Body of pancreas (tissue), 4 donors: ENCODE results near the gene ABTB1. TPM values are rescaled to one million over a fixed set of nuclear protein-coding genes. Genes with fewer than 3 reads are reported as not detected.

ENCODE experiments used
- ATAC-seq: fragments of 150-250 bp; one replicate; pipeline ENCODE4 v1.9.1; 2016
- DNase-seq, 4 donors: peaks; one replicate each; pipeline ENCODE4 v3.0.0-alpha.2; 2019
- H3K27ac ChIP-seq, 4 donors: fragments of 200-600 bp; sonication (generic); 1 replicate in 3 of 4; 2 replicates in 1 of 4; pipeline versions ENCODE4 v1.5.1 to v1.6.1; 2016 to 2019; ENCODE audit warnings: mild to moderate bottlenecking in 1 of 4, mixed read lengths in 1 of 4, moderate library complexity in 1 of 4
- H3K27me3 ChIP-seq, 2 donors: fragments of 200-600 bp; sonication (generic); one replicate each; pipeline ENCODE4 v1.6.0; 2016; ENCODE audit warnings: mild to moderate bottlenecking in 1 of 2
- H3K36me3 ChIP-seq, 2 donors: fragments of 200-600 bp; sonication (generic); replicated peaks in 1 of 2; 2 replicates each; pipeline ENCODE4 v1.5.1; 2016; ENCODE audit warnings: low read depth in 2 of 2; ENCODE audit not compliant: insufficient read depth in 1 of 2
- H3K4me1 ChIP-seq: fragments of 200-600 bp; sonication (generic); one replicate; pipeline ENCODE4 v1.6.0; 2016
- H3K4me3 ChIP-seq, 2 donors: fragments of 200-600 bp; sonication (generic); 1 replicate in 1 of 2; 2 replicates in 1 of 2; pipeline ENCODE4 v1.5.1; 2016 to 2019
- H3K9me3 ChIP-seq, 3 donors: fragments of 200-600 bp; sonication (generic); 1 replicate in 2 of 3; 2 replicates in 1 of 3; pipeline ENCODE4 v1.5.1; 2016
- CTCF ChIP-seq, 7 experiments: fragments of 450-650 bp in 4 of 7; fragments of 200-600 bp in 3 of 7; sonication (generic) in 3 of 7; IDR thresholded peaks; one replicate each; pipeline ENCODE4 v1.5.1; 2016 to 2019; ENCODE audit warnings: antibody characterized with exemption in 7 of 7
- POLR2A ChIP-seq, 3 donors: fragments of 450-650 bp; IDR thresholded peaks; one replicate each; pipeline ENCODE4 v1.6.1; 2016; ENCODE audit warnings: antibody characterized with exemption in 3 of 3, mild to moderate bottlenecking in 2 of 3
- WGBS, 2 donors: methylation state at CpG; one replicate each; pipeline ENCODE4 v1.1.5; 2017; 5-methylcytosine and 5-hydroxymethylcytosine counted together
- intact Hi-C: fragments of 100-400 bp; cut with DNase I; formaldehyde crosslinking; loops from one replicate; pipeline ENCODE4 v1.15.1; 2023
- total RNA-seq, 2 donors: library from RNA; depleted of rRNA; stranded (reverse); fragments of >200 nt; gene quantifications; one replicate each; pipeline ENCODE4 v1.1.0, GENCODE V29; 2016

Gene ABTB1
- total RNA-seq, 2 donors from 2014 or later: 21.4 to 34.0 TPM

DNA sequence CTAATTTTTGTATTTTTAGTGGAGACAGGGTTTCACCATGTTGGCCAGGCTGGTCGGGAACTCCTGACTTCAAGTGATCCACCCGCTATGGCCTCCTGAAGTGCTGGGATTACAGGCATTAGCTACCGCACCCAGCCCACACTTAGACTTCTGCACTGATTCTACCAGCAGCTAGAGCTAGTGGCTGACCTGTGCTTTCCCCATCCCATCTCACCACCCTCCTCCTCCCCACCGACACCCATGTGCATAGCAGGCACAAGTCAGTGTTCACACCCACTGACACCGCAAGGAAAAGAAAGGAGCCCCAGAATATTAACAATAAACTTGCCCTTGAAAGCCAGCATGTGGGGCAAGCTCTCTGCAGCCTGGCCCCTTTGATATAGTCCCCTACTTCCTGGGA is 11.2 kb upstream of the ABTB1 start:
- no peak overlapping the region for H3K4me3 ChIP-seq
- H3K27ac ChIP-seq: no peak overlapping the region
- DNase-seq (no peak), ATAC-seq (no peak)
- no peaks in the 10 kb centered on the region for H3K9me3 ChIP-seq
- no peaks in the 10 kb centered on the region for H3K27me3 ChIP-seq
- TF ChIP-seq CTCF (IDR thresholded peaks at IDR 0.05): no peak
- TF ChIP-seq POLR2A (IDR thresholded peaks at IDR 0.05): no peak
- H3K36me3 ChIP-seq: no peaks in the 10 kb centered on the region
- H3K4me1 ChIP-seq: no peaks in the 10 kb centered on the region
- 95 to 100% methylated on average over 4 to 5 of the region's 5 CpGs for WGBS, 2 donors
- intact Hi-C loops: no loop called here

- intact Hi-C loops: no loop called here
- Histone ChIP-seq H3K4me1 (no peaks in the 10 kb centered on the region), H3K36me3 (no peaks in the 10 kb centered on the region), H3K4me3 (no peak overlapping the region), H3K27me3 (no peaks in the 10 kb centered on the region), H3K9me3 (no peaks in the 10 kb centered on the region), H3K27ac (no peak overlapping the region)
- TF ChIP-seq CTCF (IDR thresholded peaks at IDR 0.05) (no peak), POLR2A (IDR thresholded peaks at IDR 0.05) (no peak)
- WGBS, 2 donors: 83 to 88% methylated on average over 11 of the region's 11 CpGs
- DNase-seq (no peak), ATAC-seq (no peak)
These were observed 10.7 kb upstream of the ABTB1 start for GRCh38 chr3:127662001-127662469.

DNA sequence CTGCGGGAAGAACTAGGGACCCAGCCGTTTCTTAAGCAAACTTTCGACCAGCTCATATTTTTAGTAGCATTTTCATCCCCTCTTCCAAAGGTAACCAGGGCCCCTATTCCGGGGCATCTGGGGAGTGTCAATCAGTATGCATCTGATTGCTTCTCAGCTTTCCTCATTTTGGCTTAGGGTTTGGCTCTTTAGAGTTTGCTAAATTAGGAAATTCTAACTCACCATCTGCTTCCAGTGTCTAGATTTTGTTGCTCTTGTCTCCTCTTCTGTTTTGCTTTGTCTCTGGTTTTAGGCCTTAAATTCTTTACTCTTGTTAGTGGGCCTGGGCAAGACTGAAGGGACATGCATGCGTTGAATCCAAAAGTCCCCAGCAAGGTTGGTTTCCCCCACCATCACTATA is 9.6 kb upstream of the ABTB1 start:
- no peak overlapping the region for H3K27ac ChIP-seq
- no peak for TF ChIP-seq POLR2A (IDR thresholded peaks at IDR 0.05)
- TF ChIP-seq CTCF (IDR thresholded peaks at IDR 0.05): no peak
- WGBS, 2 donors: 78 to 84% methylated on average over 5 of the region's 5 CpGs
- no peaks in the 10 kb centered on the region for H3K9me3 ChIP-seq
- H3K27me3 ChIP-seq: no peaks in the 10 kb centered on the region
- ATAC-seq (no peak), DNase-seq (no peak)
- no peak overlapping the region for H3K4me3 ChIP-seq
- intact Hi-C loops: no loop called here
- H3K4me1 ChIP-seq: no peaks in the 10 kb centered on the region
- H3K36me3 ChIP-seq: no peaks in the 10 kb centered on the region

DNA sequence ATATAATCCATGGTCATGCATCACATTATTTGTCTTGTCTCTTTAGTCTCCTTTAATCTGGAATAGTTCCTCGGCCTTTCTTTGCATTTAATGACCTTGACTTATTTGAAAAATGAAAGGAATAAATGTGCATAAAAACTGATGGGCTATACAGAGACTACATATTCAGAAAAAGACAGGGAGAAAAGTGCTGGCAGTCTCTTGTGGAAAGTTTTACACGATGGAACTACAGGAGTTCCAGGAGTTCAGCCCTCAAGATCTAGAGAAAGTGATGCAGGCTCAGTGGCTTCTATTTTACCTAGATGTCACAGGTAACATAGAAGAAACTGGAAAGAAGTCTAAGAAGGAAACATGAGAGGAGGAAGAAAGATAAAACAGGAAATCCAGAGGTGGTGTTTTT is 7.6 kb upstream of the ABTB1 start:
- DNase-seq: no peak
- Histone ChIP-seq H3K4me1 (no peaks in the 10 kb centered on the region), H3K4me3 (no peak overlapping the region), H3K9me3 (no peaks in the 10 kb centered on the region), H3K27me3 (no peaks in the 10 kb centered on the region), H3K27ac (no peak overlapping the region), H3K36me3 (no peaks in the 10 kb centered on the region)
- no peak for ATAC-seq
- TF ChIP-seq CTCF (IDR thresholded peaks at IDR 0.05): no peak
- no peak for TF ChIP-seq POLR2A (IDR thresholded peaks at IDR 0.05)
- 38 to 47% methylated on average over 2 of the region's 2 CpGs for WGBS, 2 donors
- intact Hi-C loops: no loop called here

- no peaks in the 10 kb centered on the region for H3K4me1 ChIP-seq
- DNase-seq (no peak), ATAC-seq (no peak)
- no peaks in the 10 kb centered on the region for H3K27me3 ChIP-seq
- no peak overlapping the region for H3K27ac ChIP-seq
- H3K4me3 ChIP-seq: no peak overlapping the region
- 86 to 90% methylated on average over 3 of the region's 3 CpGs for WGBS, 2 donors
- no peaks in the 10 kb centered on the region for H3K9me3 ChIP-seq
- TF ChIP-seq CTCF (IDR thresholded peaks at IDR 0.05) (no peak), POLR2A (IDR thresholded peaks at IDR 0.05) (no peak)
- intact Hi-C loops: no loop called here
- H3K36me3 ChIP-seq: no peaks in the 10 kb centered on the region
These were observed 7.2 kb upstream of the ABTB1 start for GRCh38 chr3:127665586-127665985.
